CD4-positive, alpha-beta T cell treated with Interleukin-17A for 4 hours (primary cell): ENCODE measurements around the gene ACADSB.

ENCODE experiments used
- DNase-seq: peaks from one replicate; pipeline ENCODE4 v3.0.0-alpha.2; 2020; ENCODE audit warnings: mixed read lengths

Gene ACADSB

GRCh38 chr10:123103944-123104343 lies 95.1 kb downstream of the ACADSB start:
- no peak for DNase-seq
